Right lobe of liver (tissue), 6 donors: ENCODE results near the gene LEMD1. TPM values are rescaled to one million over a fixed set of nuclear protein-coding genes. Genes with fewer than 3 reads are reported as not detected.
"Not testable (repeated sequence)": the region's sequence is repeated elsewhere in the genome, so short reads cannot be mapped to it uniquely, and the experiment has no call there.

Source experiments
- ATAC-seq, 4 donors: fragments of 200-7000 bp; cut with Tn5 transposase; one replicate each; pipeline ENCODE4 v1.9.1; 2020; ENCODE audit warnings: mild to moderate bottlenecking in 4 of 4, moderate library complexity in 4 of 4
- DNase-seq, 3 donors: peaks; one replicate each; pipeline ENCODE4 v3.0.0-alpha.2; 2020
- H3K27ac ChIP-seq, 3 donors: fragments of 200-600 bp; one replicate each; pipeline ENCODE4 v1.8.0; 2022
- H3K27me3 ChIP-seq, 2 donors: fragments of 200-600 bp; one replicate each; pipeline ENCODE4 v1.8.0; 2022
- H3K36me3 ChIP-seq, 4 donors: fragments of 200-600 bp; sonication (generic) in 1 of 4; one replicate each; pipeline versions ENCODE4 v1.5.1 to v1.8.0; 2017 to 2022; ENCODE audit warnings: control low read depth in 1 of 4
- H3K4me1 ChIP-seq, 4 donors: fragments of 200-600 bp; sonication (generic) in 1 of 4; one replicate each; pipeline versions ENCODE4 v1.5.1 to v1.8.0; 2017 to 2022; ENCODE audit warnings: control low read depth in 1 of 4
- H3K4me3 ChIP-seq, 3 donors: fragments of 200-600 bp; one replicate each; pipeline ENCODE4 v1.8.0; 2022
- H3K9me3 ChIP-seq, 4 donors: fragments of 200-600 bp; sonication (generic) in 1 of 4; one replicate each; pipeline versions ENCODE4 v1.5.1 to v1.8.0; 2017 to 2022; ENCODE audit warnings: control low read depth in 1 of 4
- POLR2A ChIP-seq: fragments of 450-650 bp; IDR thresholded peaks from one replicate; pipeline ENCODE4 v1.6.1; 2017; ENCODE audit warnings: antibody characterized with exemption, mild to moderate bottlenecking
- whole genome bisulfite sequencing: methylation state at CpG from one replicate; pipeline ENCODE4 v1.1.6; 2018; ENCODE audit warnings: low coverage, low lambda C conversion rate; ENCODE audit not compliant: insufficient coverage; ENCODE audit errors: missing lambda C conversion rate; 5-methylcytosine and 5-hydroxymethylcytosine counted together
- intact Hi-C, 2 donors: fragments of 100-400 bp; cut with DNase I; formaldehyde crosslinking; loops; one replicate each; pipeline versions ENCODE4 v1.11.2 to v1.14.1; 2022
- total RNA-seq, 6 experiments: library from RNA; depleted of rRNA in 2 of 6; stranded (reverse); fragments of >200 nt in 2 of 6; fragmentation: NEBNext Ultra II Directional in 3 of 6; extraction: Animal tissue kit (Norgen Biotek cat#: 25700) in 3 of 6; gene quantifications; one replicate each; pipeline versions ENCODE4 v1.1.0 to v1.2.4, GENCODE V29; 2016 to 2023
- TF ChIP-seq, protein P1 (sequence below), 4 donors: fragments of 200-600 bp in 3 of 4; fragments of 450-650 bp in 1 of 4; IDR thresholded peaks; one replicate each; pipeline versions ENCODE4 v1.5.1 to v1.8.0; 2016 to 2022; ENCODE audit warnings: antibody characterized with exemption in 4 of 4, mild to moderate bottlenecking in 2 of 4
- donor health status: DM: no; HTN: yes; CAD: no.
- donor health status: DM: no; HTN: no; CAD: no.
- donor health status: DM: no; HTN: no; CAD: no.
- donor health status: DM: no; HTN: yes; CAD: no.
- donor health status: DM: no; HTN: yes; CAD: no.

Gene LEMD1
- total RNA-seq, 6 experiments from 2014 or later = not detected

- 83% methylated on average over 9 of the region's 10 CpGs for WGBS
- intact Hi-C loops = no loop called here
- Histone ChIP-seq H3K9me3 (no peaks in the 10 kb centered on the region), H3K4me3 (no peak overlapping the region), H3K27ac (no peak overlapping the region), H3K27me3 (no peaks in the 10 kb centered on the region), H3K36me3 (no peaks in the 10 kb centered on the region), H3K4me1 (no peaks in the 10 kb centered on the region)
- ATAC-seq (no peak), DNase-seq (no peak)
- TF ChIP-seq POLR2A = no peak
- TF ChIP-seq, protein P1, sequence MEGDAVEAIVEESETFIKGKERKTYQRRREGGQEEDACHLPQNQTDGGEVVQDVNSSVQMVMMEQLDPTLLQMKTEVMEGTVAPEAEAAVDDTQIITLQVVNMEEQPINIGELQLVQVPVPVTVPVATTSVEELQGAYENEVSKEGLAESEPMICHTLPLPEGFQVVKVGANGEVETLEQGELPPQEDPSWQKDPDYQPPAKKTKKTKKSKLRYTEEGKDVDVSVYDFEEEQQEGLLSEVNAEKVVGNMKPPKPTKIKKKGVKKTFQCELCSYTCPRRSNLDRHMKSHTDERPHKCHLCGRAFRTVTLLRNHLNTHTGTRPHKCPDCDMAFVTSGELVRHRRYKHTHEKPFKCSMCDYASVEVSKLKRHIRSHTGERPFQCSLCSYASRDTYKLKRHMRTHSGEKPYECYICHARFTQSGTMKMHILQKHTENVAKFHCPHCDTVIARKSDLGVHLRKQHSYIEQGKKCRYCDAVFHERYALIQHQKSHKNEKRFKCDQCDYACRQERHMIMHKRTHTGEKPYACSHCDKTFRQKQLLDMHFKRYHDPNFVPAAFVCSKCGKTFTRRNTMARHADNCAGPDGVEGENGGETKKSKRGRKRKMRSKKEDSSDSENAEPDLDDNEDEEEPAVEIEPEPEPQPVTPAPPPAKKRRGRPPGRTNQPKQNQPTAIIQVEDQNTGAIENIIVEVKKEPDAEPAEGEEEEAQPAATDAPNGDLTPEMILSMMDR (IDR thresholded peaks at IDR 0.05) = no peak
Measured at GRCh38 chr1:205417870-205418635, 3.8 kb downstream of the LEMD1 start.

DNA sequence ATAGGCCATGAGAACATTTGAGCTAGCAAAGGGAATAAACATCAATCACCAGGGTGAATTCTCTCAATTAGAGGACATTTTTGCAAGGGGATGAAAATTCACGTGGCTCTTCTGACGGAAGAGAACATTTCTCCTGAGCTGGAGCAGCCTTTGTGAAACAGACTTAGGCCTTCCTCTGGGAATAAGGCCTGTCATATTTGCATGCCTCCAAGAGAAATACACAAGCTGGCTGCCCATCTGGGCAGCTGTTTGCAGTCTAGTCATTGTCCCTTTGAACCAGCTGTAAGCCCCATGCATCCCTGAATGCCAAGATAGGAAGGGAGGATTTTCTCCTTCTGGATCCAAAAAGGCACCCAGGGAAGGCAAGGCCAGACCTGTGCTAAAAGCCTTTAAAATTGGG lies 5.5 kb downstream of the LEMD1 start:
- no peaks in the 10 kb centered on the region for H3K9me3 ChIP-seq
- 80% methylated on average over 1 of the region's 2 CpGs for WGBS
- H3K36me3 ChIP-seq = no peaks in the 10 kb centered on the region
- no peaks in the 10 kb centered on the region for H3K27me3 ChIP-seq
- no peak overlapping the region for H3K27ac ChIP-seq
- no peak overlapping the region for H3K4me3 ChIP-seq
- no peak for DNase-seq
- ATAC-seq = no peak
- no peaks in the 10 kb centered on the region for H3K4me1 ChIP-seq
- no peak for TF ChIP-seq POLR2A
- TF ChIP-seq, protein P1 (IDR thresholded peaks at IDR 0.05) = no peak
- intact Hi-C loops = no loop called here

GRCh38 chr1:205410581-205411298 lies 11.1 kb downstream of the LEMD1 start:
- H3K36me3 ChIP-seq = no peaks in the 10 kb centered on the region
- no peak for DNase-seq
- H3K4me3 ChIP-seq = no peak overlapping the region
- no peak for ATAC-seq
- 52% methylated on average over 4 of the region's 5 CpGs for WGBS
- H3K9me3 ChIP-seq = no peaks in the 10 kb centered on the region
- intact Hi-C loops = no loop called here
- no peak for TF ChIP-seq POLR2A
- TF ChIP-seq, protein P1 (IDR thresholded peaks at IDR 0.05) = no peak
- H3K4me1 ChIP-seq = no peaks in the 10 kb centered on the region
- no peak overlapping the region for H3K27ac ChIP-seq
- H3K27me3 ChIP-seq = no peaks in the 10 kb centered on the region

DNA sequence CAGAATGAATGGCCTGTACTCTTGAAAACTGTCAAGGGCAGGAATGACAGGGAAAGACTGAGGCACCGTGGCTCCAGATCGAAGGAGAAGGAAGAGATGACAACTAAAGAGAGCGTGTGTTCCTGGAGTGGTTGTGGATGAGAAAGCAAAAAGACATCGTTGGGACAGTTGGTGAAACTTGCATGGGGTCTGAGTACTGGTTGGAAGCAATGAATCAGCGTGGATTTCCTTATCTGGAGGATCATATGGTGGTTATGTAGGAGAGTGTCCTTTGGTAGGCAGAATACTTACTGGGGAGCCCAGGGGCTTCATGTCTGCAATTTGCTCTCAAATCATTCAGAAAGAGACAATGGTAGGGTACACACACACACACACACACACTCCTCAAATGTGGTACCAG lies 13.9 kb downstream of the LEMD1 start:
- Histone ChIP-seq H3K4me1 (no peaks in the 10 kb centered on the region), H3K27me3 (no peaks in the 10 kb centered on the region), H3K36me3 (no peaks in the 10 kb centered on the region), H3K27ac (no peak overlapping the region), H3K4me3 (no peak overlapping the region), H3K9me3 (no peaks in the 10 kb centered on the region)
- TF ChIP-seq, protein P1 (IDR thresholded peaks at IDR 0.05) = no peak
- TF ChIP-seq POLR2A = no peak
- WGBS = 63% methylated on average over 5 of the region's 5 CpGs
- DNase-seq (no peak), ATAC-seq (no peak)
- intact Hi-C loops = no loop called here

DNA sequence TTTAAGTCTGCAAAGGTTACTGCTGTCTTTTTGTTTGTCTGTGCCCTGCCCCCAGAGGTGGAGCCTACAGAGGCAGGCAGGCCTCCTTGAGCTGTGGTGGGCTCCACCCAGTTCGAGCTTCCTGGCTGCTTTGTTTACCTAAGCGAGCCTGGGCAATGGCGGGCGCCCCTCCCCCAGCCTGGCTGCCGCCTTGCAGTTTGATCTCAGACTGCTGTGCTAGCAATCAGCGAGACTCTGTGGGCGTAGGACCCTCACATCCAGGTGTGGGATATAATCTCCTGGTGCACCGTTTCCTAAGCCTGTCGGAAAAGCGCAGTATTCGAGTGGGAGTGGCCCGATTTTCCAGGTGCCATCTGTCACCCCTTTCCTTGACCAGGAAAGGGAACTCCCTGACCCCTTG lies 15.6 kb downstream of the LEMD1 start:
- DNase-seq, H3K4me3 ChIP-seq, ATAC-seq, H3K27ac ChIP-seq, H3K4me1 ChIP-seq, H3K27me3 ChIP-seq, intact Hi-C loops, H3K9me3 ChIP-seq, H3K36me3 ChIP-seq: not testable (repeated sequence)
- 80% methylated on average over 1 of the region's 12 CpGs for WGBS

- H3K27me3 ChIP-seq, H3K4me1 ChIP-seq, H3K27ac ChIP-seq, H3K4me3 ChIP-seq, DNase-seq, H3K9me3 ChIP-seq, H3K36me3 ChIP-seq, ATAC-seq, intact Hi-C loops: not testable (repeated sequence)
- 67% methylated on average over 2 of the region's 3 CpGs for WGBS
Measured at GRCh38 chr1:205404484-205404883, 17.4 kb downstream of the LEMD1 start.
